ENCODE data around the gene CAMTA1. TPM values are rescaled to one million over a fixed set of nuclear protein-coding genes. Genes with fewer than 3 reads are reported as not detected.

Gene CAMTA1
- total RNA-seq, 1 experiment from 2014 or later: 69.5 TPM

DNA sequence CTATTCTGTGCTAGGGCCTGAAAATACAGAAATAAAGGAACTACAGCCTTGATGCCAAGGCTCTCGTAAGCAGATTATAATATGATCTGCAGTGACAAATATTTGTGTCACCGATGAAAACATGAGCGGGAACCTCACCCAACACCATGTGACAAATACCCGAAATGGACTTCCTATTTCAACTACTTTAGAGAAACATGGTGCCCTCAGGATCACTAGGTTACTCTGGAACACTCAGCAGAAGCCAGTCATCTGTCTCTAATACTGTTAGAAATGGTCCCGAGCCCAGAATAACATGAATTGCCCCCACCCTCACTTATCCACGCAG lies 985.4 kb downstream of the CAMTA1 start:
- H3K27me3 ChIP-seq (ENCODE audit: insufficient read depth, low read length): no peaks in the 10 kb centered on the region

GRCh38 chr1:7770997-7771822 lies 986.0 kb downstream of the CAMTA1 start, which contains the start of gene VAMP3:
VAMP3 (plus strand) TSS chr1:7771296; CDS start chr1:7771384, 88 bp downstream.
- peak; percentile 75 for TF ChIP-seq SRF (IDR thresholded peaks at IDR 0.05; ENCODE audit: low read depth)
- 0 out of 2 replicates have a peak, but pooled peaks have one; percentile 21 for TF ChIP-seq ELF1 (IDR thresholded peaks at IDR 0.05; ENCODE audit: borderline replicate concordance, low read depth)
- TF ChIP-seq POLR2AphosphoS5 (IDR thresholded peaks at IDR 0.05; ENCODE audit: low read depth, low read length): peak; percentile 74
- TF ChIP-seq CBX3 (IDR thresholded peaks at IDR 0.05; ENCODE audit: low read depth): 0 out of 2 replicates have a peak, but pooled peaks have one; percentile 49
- TF ChIP-seq, protein P1, sequence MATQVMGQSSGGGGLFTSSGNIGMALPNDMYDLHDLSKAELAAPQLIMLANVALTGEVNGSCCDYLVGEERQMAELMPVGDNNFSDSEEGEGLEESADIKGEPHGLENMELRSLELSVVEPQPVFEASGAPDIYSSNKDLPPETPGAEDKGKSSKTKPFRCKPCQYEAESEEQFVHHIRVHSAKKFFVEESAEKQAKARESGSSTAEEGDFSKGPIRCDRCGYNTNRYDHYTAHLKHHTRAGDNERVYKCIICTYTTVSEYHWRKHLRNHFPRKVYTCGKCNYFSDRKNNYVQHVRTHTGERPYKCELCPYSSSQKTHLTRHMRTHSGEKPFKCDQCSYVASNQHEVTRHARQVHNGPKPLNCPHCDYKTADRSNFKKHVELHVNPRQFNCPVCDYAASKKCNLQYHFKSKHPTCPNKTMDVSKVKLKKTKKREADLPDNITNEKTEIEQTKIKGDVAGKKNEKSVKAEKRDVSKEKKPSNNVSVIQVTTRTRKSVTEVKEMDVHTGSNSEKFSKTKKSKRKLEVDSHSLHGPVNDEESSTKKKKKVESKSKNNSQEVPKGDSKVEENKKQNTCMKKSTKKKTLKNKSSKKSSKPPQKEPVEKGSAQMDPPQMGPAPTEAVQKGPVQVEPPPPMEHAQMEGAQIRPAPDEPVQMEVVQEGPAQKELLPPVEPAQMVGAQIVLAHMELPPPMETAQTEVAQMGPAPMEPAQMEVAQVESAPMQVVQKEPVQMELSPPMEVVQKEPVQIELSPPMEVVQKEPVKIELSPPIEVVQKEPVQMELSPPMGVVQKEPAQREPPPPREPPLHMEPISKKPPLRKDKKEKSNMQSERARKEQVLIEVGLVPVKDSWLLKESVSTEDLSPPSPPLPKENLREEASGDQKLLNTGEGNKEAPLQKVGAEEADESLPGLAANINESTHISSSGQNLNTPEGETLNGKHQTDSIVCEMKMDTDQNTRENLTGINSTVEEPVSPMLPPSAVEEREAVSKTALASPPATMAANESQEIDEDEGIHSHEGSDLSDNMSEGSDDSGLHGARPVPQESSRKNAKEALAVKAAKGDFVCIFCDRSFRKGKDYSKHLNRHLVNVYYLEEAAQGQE (IDR thresholded peaks at IDR 0.05; ENCODE audit: low read depth): no peak
- peak; percentile 81 for TF ChIP-seq SP1 (IDR thresholded peaks at IDR 0.05; ENCODE audit: low read depth)
- peak; percentile 90 for TF ChIP-seq ZFX (IDR thresholded peaks at IDR 0.05)
- TF ChIP-seq TCF7L2 (IDR thresholded peaks at IDR 0.05; ENCODE audit: borderline replicate concordance, extremely low read depth, insufficient read depth, insufficient read length): no peak
- TF ChIP-seq ATF3 (IDR thresholded peaks at IDR 0.05): no peak
- TF ChIP-seq EGR1 (IDR thresholded peaks at IDR 0.05; ENCODE audit: low read depth): peak; percentile 53

More for the DNA sequence above, 985.4 kb downstream of the CAMTA1 start:
- POLR2A ChIA-PET: no interaction called here
- intact Hi-C loops (cut with micrococcal nuclease): no loop called here
- H3K9me2 ChIP-seq (ENCODE audit: insufficient read depth): no peaks in the 10 kb centered on the region
- RAD21 ChIA-PET (ENCODE audit: low non-redundant PET in 1 of 2, low total read pairs in 2 of 2, uncharacterized antibody in 2 of 2, unreplicated experiment in 2 of 2): no interaction called here
- H3K4me3 ChIP-seq (replicated peaks in 1 of 2; ENCODE audit: low read depth in 1 of 2, low read length in 2 of 2): peak overlapping the region; percentile 82 to 94
- peak; percentile 7; the same call in 1 of the 2 replicates for ATAC-seq
- no peak for DNase-seq (ENCODE audit: low read depth, low spot score)
- peaks cover 40% of the 10 kb centered on the region for H3K79me2 ChIP-seq (ENCODE audit: insufficient read depth, low read length)
- TF ChIP-seq CBX3 (IDR thresholded peaks at IDR 0.05; ENCODE audit: low read depth) (no peak), SIN3A (IDR thresholded peaks at IDR 0.05; ENCODE audit: low read depth) (no peak)
- CTCF ChIA-PET: no interaction called here
- no peak overlapping the region for H3K9ac ChIP-seq (ENCODE audit: low read length)
- H4K20me1 ChIP-seq (ENCODE audit: insufficient read depth): no peaks in the 10 kb centered on the region
- H3K36me3 ChIP-seq (ENCODE audit: control insufficient read depth in 1 of 2, insufficient read depth in 2 of 2, low read length in 2 of 2): peaks cover 0 to 15% of the 10 kb centered on the region in 2 experiments; a peak in 2 of 4 replicates
- peak overlapping the region; percentile 94 for H3K4me2 ChIP-seq (ENCODE audit: low read length)
- no peaks in the 10 kb centered on the region for H3K9me3 ChIP-seq (ENCODE audit: control insufficient read depth in 1 of 2, insufficient read depth in 1 of 2, low read depth in 1 of 2, low read length in 2 of 2)
- no TSS peak for BruUV-seq (replicated peaks)
- peak overlapping the region; percentile 68 for H2AFZ ChIP-seq (ENCODE audit: low read depth, low read length, poor library complexity, severe bottlenecking)
- peaks cover 4 to 12% of the 10 kb centered on the region in 2 experiments; a peak in 3 of 4 replicates for H3K4me1 ChIP-seq (ENCODE audit: control insufficient read depth in 1 of 2, insufficient read depth in 2 of 2, low read length in 2 of 2)
- H3K27ac ChIP-seq (ENCODE audit: low read depth, low read length): peak overlapping the region; percentile 26; the same call in 1 of the 2 replicates

More at GRCh38 chr1:7770997-7771822, 986.0 kb downstream of the CAMTA1 start, which contains the start of gene VAMP3:
- Histone ChIP-seq H3K36me3 (ENCODE audit: control insufficient read depth in 1 of 2, insufficient read depth in 2 of 2, low read length in 2 of 2) (peaks cover 0 to 15% of the 10 kb centered on the region in 2 experiments; a peak in 2 of 4 replicates), H2AFZ (ENCODE audit: low read depth, low read length, poor library complexity, severe bottlenecking) (peak within 1 kb of the TSS; percentile 68), H3K4me2 (ENCODE audit: low read length) (peak within 1 kb of the TSS; percentile 94), H3K79me2 (ENCODE audit: insufficient read depth, low read length) (peaks cover 46% of the 10 kb centered on the region), H3K9me3 (ENCODE audit: control insufficient read depth in 1 of 2, insufficient read depth in 1 of 2, low read depth in 1 of 2, low read length in 2 of 2) (no peaks in the 10 kb centered on the region), H3K4me3 (replicated peaks in 1 of 2; ENCODE audit: low read depth in 1 of 2, low read length in 2 of 2) (peak within 1 kb of the TSS; percentile 82 to 94), H3K27ac (ENCODE audit: low read depth, low read length) (peak within 1 kb of the TSS; percentile 59), H3K9ac (ENCODE audit: low read length) (peak within 1 kb of the TSS; percentile 92), H3K9me2 (ENCODE audit: insufficient read depth) (no peaks in the 10 kb centered on the region), H4K20me1 (ENCODE audit: insufficient read depth) (no peaks in the 10 kb centered on the region), H3K4me1 (ENCODE audit: control insufficient read depth in 1 of 2, insufficient read depth in 2 of 2, low read length in 2 of 2) (peaks cover 4 to 12% of the 10 kb centered on the region in 2 experiments; a peak in 3 of 4 replicates), H3K27me3 (ENCODE audit: insufficient read depth, low read length) (no peaks in the 10 kb centered on the region)
- POLR2A ChIA-PET: interaction anchor here (1.0 kb wide), 1 partner anchor 8 kb away, joined by 3 read pairs; no protein-coding TSS in a partner anchor
- no TSS peak for BruUV-seq (replicated peaks)
- RAD21 ChIA-PET (ENCODE audit: low non-redundant PET in 1 of 2, low total read pairs in 2 of 2, uncharacterized antibody in 2 of 2, unreplicated experiment in 2 of 2): no interaction called here
- peak; percentile 85 for ATAC-seq
- CTCF ChIA-PET: no interaction called here
- peak; percentile 44 for DNase-seq (ENCODE audit: low read depth, low spot score)
- intact Hi-C loops (cut with micrococcal nuclease): no loop called here

All from HCT116 (cell line).